SK-N-SH (cell line): Measurements from ENCODE around the gene CDH4. TPM values are rescaled to one million over a fixed set of nuclear protein-coding genes. Genes with fewer than 3 reads are reported as not detected.

Experiments used
- CTCF ChIA-PET: fragments of 300-600, 350-600 bp; formaldehyde crosslinking; extraction: SDS; loops from one replicate; lab custom pipeline; 2021; lab: Yijun Ruan, JAX
- POLR2A ChIA-PET: fragments of 350-600 bp; sonication (Branson Sonifier 250); formaldehyde crosslinking; extraction: SDS; loops from one replicate; lab custom pipeline; 2020; ENCODE audit warnings: antibody characterized with exemption, inconsistent platforms; lab: Yijun Ruan, JAX
- DNase-seq: peaks from one replicate; pipeline ENCODE4 v3.0.0; 2012
- H2AFZ ChIP-seq: fragments of 200-600 bp; sonication (generic); 2 replicates; pipeline ENCODE4 v1.8.1; 2016; ENCODE audit warnings: antibody characterized with exemption, mild to moderate bottlenecking, low read depth
- H3F3A ChIP-seq: fragments of 200-600 bp; sonication (generic); replicated peaks from 2 replicates; pipeline ENCODE3; 2016; ENCODE audit warnings: antibody characterized with exemption, mild to moderate bottlenecking; ENCODE audit not compliant: insufficient read depth
- H3K27ac ChIP-seq, 2 experiments: fragments of 200-500 bp in 1 of 2; fragments of 200-600 bp in 1 of 2; sonication (Bioruptor generic) in 1 of 2; sonication (generic), shearing (Covaris generic) in 1 of 2; 2 replicates each; pipeline versions ENCODE4 v1.5.1 to v1.6.1; 2014 to 2016; ENCODE audit warnings: low read depth in 2 of 2, inconsistent platforms in 1 of 2, low read length in 1 of 2, mild to moderate bottlenecking in 1 of 2, mixed read lengths in 1 of 2
- H3K27me3 ChIP-seq: fragments of 200-600 bp; sonication (generic), shearing (Covaris generic); 2 replicates; pipeline ENCODE4 v1.6.1; 2016; ENCODE audit warnings: mixed run types; ENCODE audit not compliant: insufficient read depth
- H3K36me3 ChIP-seq, 2 experiments: fragments of 200-500 bp in 1 of 2; fragments of 200-600 bp in 1 of 2; sonication (Bioruptor generic) in 1 of 2; sonication (generic) in 1 of 2; replicated peaks in 1 of 2; 2 replicates each; pipeline versions ENCODE3 to v1.5.1; 2014 to 2016; ENCODE audit warnings: low read length in 1 of 2, mild to moderate bottlenecking in 1 of 2; ENCODE audit not compliant: insufficient read depth in 2 of 2, control insufficient read depth in 1 of 2
- H3K4me1 ChIP-seq, 2 experiments: fragments of 200-500 bp in 1 of 2; fragments of 200-600 bp in 1 of 2; sonication (Bioruptor generic) in 1 of 2; sonication (generic), shearing (Covaris generic) in 1 of 2; 2 replicates each; pipeline versions ENCODE4 v1.5.1 to v1.6.1; 2014 to 2016; ENCODE audit warnings: low read depth in 1 of 2, low read length in 1 of 2, mixed run types in 1 of 2; ENCODE audit not compliant: insufficient read depth in 2 of 2, control insufficient read depth in 1 of 2
- H3K4me2 ChIP-seq: fragments of 200-600 bp; sonication (generic), shearing (Covaris generic); 2 replicates; pipeline ENCODE4 v1.6.1; 2017; ENCODE audit warnings: mixed run types
- H3K4me3 ChIP-seq, 2 experiments: fragments of 200-500 bp in 1 of 2; fragments of 200-600 bp in 1 of 2; sonication (Bioruptor generic) in 1 of 2; sonication (generic), shearing (Covaris generic) in 1 of 2; 2 replicates each; pipeline versions ENCODE4 v1.5.1 to v1.8.1; 2014 to 2016; ENCODE audit warnings: low read depth in 2 of 2, inconsistent platforms in 1 of 2, low read length in 1 of 2, mild to moderate bottlenecking in 1 of 2, mixed read lengths in 1 of 2, moderate library complexity in 1 of 2
- H3K79me2 ChIP-seq: fragments of 200-600 bp; sonication (generic); 2 replicates; pipeline ENCODE4 v1.8.1; 2017; ENCODE audit warnings: mild to moderate bottlenecking; ENCODE audit not compliant: insufficient read depth
- H3K9ac ChIP-seq: fragments of 200-600 bp; sonication (generic); 2 replicates; pipeline ENCODE4 v1.6.1; 2017; ENCODE audit warnings: mixed run types
- H3K9me2 ChIP-seq: fragments of 200-600 bp; sonication (generic); 2 replicates; pipeline ENCODE4 v1.6.1; 2017; ENCODE audit warnings: mixed run types
- H3K9me3 ChIP-seq: fragments of 200-600 bp; sonication (generic); 2 replicates; pipeline ENCODE4 v1.6.1; 2017; ENCODE audit warnings: mixed run types, mild to moderate bottlenecking, moderate library complexity
- H4K20me1 ChIP-seq: fragments of 200-600 bp; sonication (generic); 2 replicates; pipeline ENCODE4 v1.6.1; 2017; ENCODE audit warnings: mild to moderate bottlenecking, mixed run types; ENCODE audit not compliant: insufficient read depth
- CTCF ChIP-seq: fragments of 200-600 bp; sonication (generic); IDR thresholded peaks from 2 replicates; pipeline ENCODE4 v1.6.1; 2017; ENCODE audit warnings: antibody characterized with exemption, mild to moderate bottlenecking, moderate library complexity
- ELF1 ChIP-seq: IDR thresholded peaks from 2 replicates; pipeline ENCODE4 v1.4.0; 2012
- EZH2phosphoT487 ChIP-seq: fragments of 200-600 bp; sonication (generic); IDR thresholded peaks from 2 replicates; pipeline ENCODE4 v1.6.1; 2017; ENCODE audit warnings: low read depth, mixed run types, mild to moderate bottlenecking, antibody characterized with exemption, moderate library complexity, borderline replicate concordance
- FOXM1 ChIP-seq: IDR thresholded peaks from 2 replicates; pipeline ENCODE4 v1.4.0; 2012; ENCODE audit warnings: low read depth, mild to moderate bottlenecking
- JUND ChIP-seq: IDR thresholded peaks from 2 replicates; pipeline ENCODE4 v1.4.0; 2012
- MAX ChIP-seq: IDR thresholded peaks from 2 replicates; pipeline ENCODE4 v1.4.0; 2012; ENCODE audit warnings: low read depth
- NFIC ChIP-seq: IDR thresholded peaks from 2 replicates; pipeline ENCODE4 v1.4.0; 2012; ENCODE audit warnings: borderline replicate concordance
- NRF1 ChIP-seq: IDR thresholded peaks from 2 replicates; pipeline ENCODE4 v1.6.1; 2012; ENCODE audit warnings: low read depth, mild to moderate bottlenecking, low read length
- POLR2AphosphoS5 ChIP-seq: IDR thresholded peaks from 2 replicates; pipeline ENCODE4 v1.6.1; 2012; ENCODE audit warnings: low read depth, low read length
- RAD21 ChIP-seq: IDR thresholded peaks from 2 replicates; pipeline ENCODE4 v1.6.1; 2012; ENCODE audit warnings: mild to moderate bottlenecking, low read length
- REST ChIP-seq: IDR thresholded peaks from 2 replicates; pipeline ENCODE4 v1.6.1; 2012; ENCODE audit warnings: mild to moderate bottlenecking, low read depth, low read length, moderate library complexity
- RXRA ChIP-seq: IDR thresholded peaks from 2 replicates; pipeline ENCODE4 v1.4.0; 2012; ENCODE audit warnings: low read depth, mild to moderate bottlenecking, borderline replicate concordance
- SIN3A ChIP-seq: IDR thresholded peaks from 2 replicates; pipeline ENCODE4 v1.6.1; 2012; ENCODE audit warnings: low read depth, mild to moderate bottlenecking, low read length, moderate library complexity, borderline replicate concordance
- SMC3 ChIP-seq: IDR thresholded peaks from 2 replicates; pipeline ENCODE4 v1.6.1; 2012; ENCODE audit warnings: low read depth, low read length, improper control_type of control experiment
- TAF1 ChIP-seq: IDR thresholded peaks from 2 replicates; pipeline ENCODE4 v1.6.1; 2012; ENCODE audit warnings: low read depth, mild to moderate bottlenecking, low read length, moderate library complexity, borderline replicate concordance
- TCF12 ChIP-seq: IDR thresholded peaks from 2 replicates; pipeline ENCODE4 v1.4.0; 2012
- USF2 ChIP-seq: fragments of 150-350 bp; IDR thresholded peaks from 2 replicates; pipeline ENCODE4 v1.6.1; 2017; ENCODE audit warnings: antibody characterized with exemption, low read length, low read depth, borderline replicate concordance
- ZBTB33 ChIP-seq: IDR thresholded peaks from 2 replicates; pipeline ENCODE4 v1.4.0; 2012; ENCODE audit warnings: low read depth, borderline replicate concordance
- WGBS: methylation state at CpG from one replicate; pipeline ENCODE4 v1.1.6; 2017; ENCODE audit warnings: low lambda C conversion rate; 5-methylcytosine and 5-hydroxymethylcytosine counted together
- polyA plus RNA-seq, 3 experiments: library from polyadenylated mRNA; depleted of rRNA; stranded (reverse); fragments of >200 nt; gene quantifications; 2 replicates each; pipeline ENCODE4 v1.2.3, GENCODE V29; 2012

CDH4 gene
- polyA plus RNA-seq, 1 of the 3 experiments (the other 2 are of a cell fraction), result not detected

GRCh38 chr20:61956396-61957342, 704.6 kb downstream of the CDH4 start:
- Histone ChIP-seq H3K9ac (no peak overlapping the region), H2AFZ (no peak overlapping the region), H3K4me3 (no peak overlapping the region), H3K4me2 (no peak overlapping the region), H3K27ac (no peak overlapping the region), H3K36me3 (no peaks in the 10 kb centered on the region), H3K9me3 (no peaks in the 10 kb centered on the region), H3F3A (no peaks in the 10 kb centered on the region), H3K27me3 (no peaks in the 10 kb centered on the region), H3K4me1 (peaks cover 0 to 5% of the 10 kb centered on the region in 2 experiments; a peak in 1 of 4 replicates), H3K79me2 (no peaks in the 10 kb centered on the region), H3K9me2 (no peaks in the 10 kb centered on the region), H4K20me1 (no peaks in the 10 kb centered on the region)
- ChIA-PET CTCF (no interaction called here), POLR2A (no interaction called here)
- TF ChIP-seq EZH2phosphoT487 (no peak), FOXM1 (no peak), SIN3A (no peak), SMC3 (no peak), USF2 (no peak), NFIC (no peak), TAF1 (no peak), TCF12 (no peak), REST (no peak), CTCF (no peak), ZBTB33 (no peak), ELF1 (no peak), RAD21 (no peak), POLR2AphosphoS5 (no peak), NRF1 (no peak), MAX (no peak), JUND (no peak), RXRA (no peak)
- DNase-seq, result no peak
- WGBS, result 56% methylated on average over 12 of the region's 12 CpGs
